Panc1 (cell line): Measurements from ENCODE around the gene CRMP1. TPM values are rescaled to one million over a fixed set of nuclear protein-coding genes. Genes with fewer than 3 reads are reported as not detected.

Experiments used
- ATAC-seq: fragments of 200-7000 bp; cut with Tn5 transposase; 2 replicates; pipeline ENCODE4 v1.9.1; 2020; ENCODE audit warnings: mild to moderate bottlenecking, moderate library complexity
- BruUV-seq: library from RNA; stranded (reverse); fragments of 400-500 nt; replicated peaks from 2 replicates; lab custom pipeline; 2021; lab: Mats Ljungman, UMichigan
- CTCF ChIA-PET: fragments of 300-600 bp; sonication (Branson Sonifier 250); formaldehyde crosslinking; loops from one replicate; lab custom pipeline; 2022; ENCODE audit warnings: antibody characterized with exemption; lab: Charles Lee
- POLR2A ChIA-PET: fragments of 300-600 bp; sonication (Branson Sonifier 250); formaldehyde crosslinking; loops from one replicate; lab custom pipeline; 2022; ENCODE audit warnings: antibody characterized with exemption; lab: Charles Lee
- DNase-seq: peaks from one replicate; pipeline ENCODE4 v3.0.0-alpha.2; 2010; ENCODE audit warnings: low read depth, low spot score
- H3K27ac ChIP-seq: 2 replicates; pipeline ENCODE4 v1.5.1; 2011; ENCODE audit warnings: mild to moderate bottlenecking, low read length, inconsistent platforms
- H3K27me3 ChIP-seq: fragments of 200-500 bp; sonication (Bioruptor generic); 2 replicates; pipeline ENCODE4 v1.6.0; 2014; ENCODE audit warnings: low read length, inconsistent platforms; ENCODE audit not compliant: control insufficient read depth, insufficient read depth
- H3K36me3 ChIP-seq: fragments of 200-500 bp; sonication (Bioruptor generic); 2 replicates; pipeline ENCODE4 v1.5.1; 2014; ENCODE audit warnings: inconsistent platforms, mild to moderate bottlenecking, low read length, moderate library complexity; ENCODE audit not compliant: control insufficient read depth, insufficient read depth
- H3K4me1 ChIP-seq: 2 replicates; pipeline ENCODE4 v1.5.1; 2011; ENCODE audit warnings: inconsistent platforms, mild to moderate bottlenecking, low read length, moderate library complexity; ENCODE audit not compliant: control insufficient read depth, insufficient read depth
- H3K4me3 ChIP-seq, 2 experiments: 2 replicates each; pipeline ENCODE4 v1.5.1; 2011 to 2012; ENCODE audit warnings: low read depth in 2 of 2, low read length in 2 of 2, mild to moderate bottlenecking in 2 of 2, inconsistent platforms in 1 of 2, moderate library complexity in 1 of 2
- H3K9me3 ChIP-seq: fragments of 200-500 bp; sonication (Bioruptor generic); 2 replicates; pipeline ENCODE4 v1.5.1; 2014; ENCODE audit warnings: low read depth, mild to moderate bottlenecking, inconsistent platforms, low read length, moderate library complexity; ENCODE audit not compliant: control insufficient read depth, insufficient read depth
- CTCF ChIP-seq: fragments of 450-650 bp; IDR thresholded peaks from 2 replicates; pipeline ENCODE4 v1.5.1; 2017; ENCODE audit warnings: mild to moderate bottlenecking
- POLR2AphosphoS5 ChIP-seq: IDR thresholded peaks from 2 replicates; pipeline ENCODE4 v1.6.1; 2012; ENCODE audit warnings: mild to moderate bottlenecking, low read depth, low read length, moderate library complexity
- REST ChIP-seq, 2 experiments: IDR thresholded peaks; 2 replicates each; pipeline ENCODE4 v1.6.1; 2011 to 2012; ENCODE audit warnings: low read depth in 2 of 2, control low read depth in 1 of 2, low read length in 1 of 2, mild to moderate bottlenecking in 1 of 2, moderate library complexity in 1 of 2; ENCODE audit not compliant: insufficient read depth in 1 of 2
- SIN3A ChIP-seq: IDR thresholded peaks from 2 replicates; pipeline ENCODE4 v1.6.1; 2012; ENCODE audit warnings: low read depth, mild to moderate bottlenecking, low read length, moderate library complexity, borderline replicate concordance; ENCODE audit not compliant: insufficient read depth
- TCF7L2 ChIP-seq: IDR thresholded peaks from 2 replicates; pipeline ENCODE4 v1.6.1; 2011; ENCODE audit warnings: mild to moderate bottlenecking, low read depth, low read length, inconsistent platforms
- in situ Hi-C: cut with HindIII; loops from 2 replicates; pipeline ENCODE4 v1.10.0; 2016; ENCODE audit warnings: low sequenced_read_pairs, low pct_unique_long_range_greater_than_20kb
- intact Hi-C: fragments of 100-400 bp; cut with micrococcal nuclease; formaldehyde crosslinking; loops from one replicate; pipeline ENCODE4 v1.10.0; 2022; ENCODE audit not compliant: unreplicated experiment
- total RNA-seq: library from RNA; stranded (reverse); gene quantifications from one replicate; pipeline ENCODE4 v1.2.1, GENCODE V29; 2021; ENCODE audit not compliant: unreplicated experiment

The CRMP1 gene
- total RNA-seq, 1 experiment from 2014 or later: 0.28 TPM

GRCh38 chr4:5927116-5927515 lies 34.2 kb upstream of the CRMP1 start:
- BruUV-seq: no TSS peak
- POLR2A ChIA-PET: no interaction called here
- DNase-seq (no peak), ATAC-seq (no peak)
- intact Hi-C loops (no loop called here), in situ Hi-C loops (no loop called here)
- Histone ChIP-seq H3K27me3 (no peaks in the 10 kb centered on the region), H3K36me3 (no peaks in the 10 kb centered on the region), H3K4me3 (no peak overlapping the region), H3K9me3 (no peaks in the 10 kb centered on the region), H3K27ac (no peak overlapping the region), H3K4me1 (no peaks in the 10 kb centered on the region)
- CTCF ChIA-PET: no interaction called here
- no peak for TF ChIP-seq POLR2AphosphoS5
- no peak for TF ChIP-seq REST (IDR thresholded peaks at IDR 0.05; ENCODE audit: insufficient read depth in 1 of 2, low read depth in 2 of 2, low read length in 1 of 2)

- BruUV-seq: no TSS peak
- no peak overlapping the region for H3K4me3 ChIP-seq
- no peak for DNase-seq
- intact Hi-C loops: no loop called here
- TF ChIP-seq CTCF (no peak), POLR2AphosphoS5 (no peak), REST (IDR thresholded peaks at IDR 0.05; ENCODE audit: insufficient read depth in 1 of 2, low read depth in 2 of 2, low read length in 1 of 2) (no peak), SIN3A (no peak), TCF7L2 (no peak)
- no peaks in the 10 kb centered on the region for H3K27me3 ChIP-seq
- no peak for ATAC-seq
- ChIA-PET CTCF (no interaction called here), POLR2A (no interaction called here)
- in situ Hi-C loops: no loop called here
- no peaks in the 10 kb centered on the region for H3K36me3 ChIP-seq
- no peak overlapping the region for H3K27ac ChIP-seq
- no peaks in the 10 kb centered on the region for H3K9me3 ChIP-seq
- no peaks in the 10 kb centered on the region for H3K4me1 ChIP-seq
Measured at GRCh38 chr4:5926598-5926997, 33.7 kb upstream of the CRMP1 start.
